ENCODE data around the gene HSD17B14.

HSD17B14 gene

GRCh38 chr19:48802623-48803022 lies 33.7 kb downstream of the HSD17B14 start:
- DNase-seq (ENCODE audit: low spot score) (no peak), ATAC-seq (ENCODE audit: low read depth) (no peak)
- no peak for TF ChIP-seq CTCF (IDR thresholded peaks at IDR 0.05; ENCODE audit: poor library complexity, severe bottlenecking)

GRCh38 chr19:48799358-48800300 lies 36.7 kb downstream of the HSD17B14 start:
- ATAC-seq (ENCODE audit: low read depth) (no peak), DNase-seq (ENCODE audit: low spot score) (no peak)
- Histone ChIP-seq H3K4me3 (ENCODE audit: severe bottlenecking) (no peak overlapping the region), H3K27me3 (ENCODE audit: insufficient read depth, poor library complexity, severe bottlenecking) (no peaks in the 10 kb centered on the region), H3K27ac (ENCODE audit: poor library complexity, severe bottlenecking) (peak overlapping the region; percentile 51), H3K4me1 (ENCODE audit: insufficient read depth, poor library complexity, severe bottlenecking) (peaks cover 8% of the 10 kb centered on the region), H3K36me3 (ENCODE audit: low read depth) (no peaks in the 10 kb centered on the region), H3K9me3 (ENCODE audit: severe bottlenecking) (no peaks in the 10 kb centered on the region)
- TF ChIP-seq CTCF (IDR thresholded peaks at IDR 0.05; ENCODE audit: poor library complexity, severe bottlenecking) = no peak

More at GRCh38 chr19:48802623-48803022, 33.7 kb downstream of the HSD17B14 start:
- Histone ChIP-seq H3K36me3 (ENCODE audit: low read depth) (peaks cover 12% of the 10 kb centered on the region), H3K27me3 (ENCODE audit: insufficient read depth, poor library complexity, severe bottlenecking) (no peaks in the 10 kb centered on the region), H3K4me1 (ENCODE audit: insufficient read depth, poor library complexity, severe bottlenecking) (peaks cover 8% of the 10 kb centered on the region), H3K9me3 (ENCODE audit: severe bottlenecking) (no peaks in the 10 kb centered on the region), H3K27ac (ENCODE audit: poor library complexity, severe bottlenecking) (no peak overlapping the region), H3K4me3 (ENCODE audit: severe bottlenecking) (no peak overlapping the region)

GRCh38 chr19:48798937-48799336 lies 37.4 kb downstream of the HSD17B14 start:
- H3K9me3 ChIP-seq (ENCODE audit: severe bottlenecking) = no peaks in the 10 kb centered on the region
- no peak for TF ChIP-seq CTCF (IDR thresholded peaks at IDR 0.05; ENCODE audit: poor library complexity, severe bottlenecking)
- peak overlapping the region; percentile 51 for H3K27ac ChIP-seq (ENCODE audit: poor library complexity, severe bottlenecking)
- DNase-seq (ENCODE audit: low spot score) = no peak
- no peak overlapping the region for H3K4me3 ChIP-seq (ENCODE audit: severe bottlenecking)
- H3K36me3 ChIP-seq (ENCODE audit: low read depth) = no peaks in the 10 kb centered on the region
- H3K4me1 ChIP-seq (ENCODE audit: insufficient read depth, poor library complexity, severe bottlenecking) = peaks cover 8% of the 10 kb centered on the region
- peak; percentile 7; the same call in 1 of the 3 replicates for ATAC-seq (ENCODE audit: low read depth)
- H3K27me3 ChIP-seq (ENCODE audit: insufficient read depth, poor library complexity, severe bottlenecking) = no peaks in the 10 kb centered on the region

- no peak overlapping the region for H3K4me3 ChIP-seq (ENCODE audit: severe bottlenecking)
- H3K27ac ChIP-seq (ENCODE audit: poor library complexity, severe bottlenecking) = no peak overlapping the region
- H3K27me3 ChIP-seq (ENCODE audit: insufficient read depth, poor library complexity, severe bottlenecking) = no peaks in the 10 kb centered on the region
- no peak for DNase-seq (ENCODE audit: low spot score)
- no peak for ATAC-seq (ENCODE audit: low read depth)
- no peaks in the 10 kb centered on the region for H3K9me3 ChIP-seq (ENCODE audit: severe bottlenecking)
- TF ChIP-seq CTCF (IDR thresholded peaks at IDR 0.05; ENCODE audit: poor library complexity, severe bottlenecking) = no peak
- no peaks in the 10 kb centered on the region for H3K36me3 ChIP-seq (ENCODE audit: low read depth)
- H3K4me1 ChIP-seq (ENCODE audit: insufficient read depth, poor library complexity, severe bottlenecking) = peaks cover 8% of the 10 kb centered on the region
Measured at GRCh38 chr19:48797103-48797502, 39.2 kb downstream of the HSD17B14 start.
